NCI-H2171 treated with DMSO at 0.1 percent for 48 hours (cell line): Measurements from ENCODE around the gene NUF2.

Experiments used
- DNase-seq: peaks from one replicate; lab custom pipeline; 2025; lab: John Stamatoyannopoulos, UW

NUF2 gene

GRCh38 chr1:163401211-163401610 lies 79.5 kb downstream of the NUF2 start:
- DNase-seq, result no peak
